IPS-18c (cell line): ENCODE results near the gene PCDHGA6.
"Not testable (repeated sequence)": the region's sequence is repeated elsewhere in the genome, so short reads cannot be mapped to it uniquely, and the experiment has no call there.

Source experiments
- H3K4me3 ChIP-seq: 2 replicates; pipeline ENCODE4 v1.7.0; 2013; ENCODE audit warnings: low read depth, mild to moderate bottlenecking, low read length, moderate library complexity; ENCODE audit not compliant: insufficient read depth
- H3K9me3 ChIP-seq: one replicate; pipeline ENCODE4 v1.6.1; 2013; ENCODE audit warnings: mild to moderate bottlenecking, low read length, moderate library complexity; ENCODE audit not compliant: control insufficient read depth, insufficient read depth

PCDHGA6 gene

GRCh38 chr5:141373673-141374317 lies at the start of gene PCDHGA6:
PCDHGA6 (plus strand) TSS chr5:141373891; CDS start chr5:141374084, 193 bp downstream.
- Histone ChIP-seq H3K9me3 (peaks cover 17% of the 10 kb centered on the region), H3K4me3 (no peak within 1 kb of the TSS; the same call in 1 of the 2 replicates)

- peak overlapping the region; percentile 26; the same call in 1 of the 2 replicates for H3K4me3 ChIP-seq
- H3K9me3 ChIP-seq: peaks cover 3% of the 10 kb centered on the region
These were observed 47.4 kb upstream of the PCDHGA6 start for GRCh38 chr5:141326088-141326854.

- Histone ChIP-seq H3K9me3 (peaks cover 6% of the 10 kb centered on the region), H3K4me3 (no peak overlapping the region)
These were observed 45.5 kb upstream of the PCDHGA6 start for GRCh38 chr5:141328231-141328630.

GRCh38 chr5:141330299-141331080 lies 43.2 kb upstream of the PCDHGA6 start, which contains the start of gene PCDHGA1:
PCDHGA1 (plus strand) TSS chr5:141330514.
- Histone ChIP-seq H3K9me3 (peaks cover 4% of the 10 kb centered on the region), H3K4me3 (no peak within 1 kb of the TSS)

GRCh38 chr5:141332571-141332970 lies 41.1 kb upstream of the PCDHGA6 start:
- not testable (repeated sequence) for H3K9me3 ChIP-seq, H3K4me3 ChIP-seq

GRCh38 chr5:141338538-141339306 lies 35.0 kb upstream of the PCDHGA6 start, which contains the start of gene PCDHGA2:
PCDHGA2 (plus strand) TSS chr5:141338760.
- H3K9me3 ChIP-seq: peaks cover 2% of the 10 kb centered on the region
- peak within 1 kb of the TSS; percentile 26; the same call in 1 of the 2 replicates for H3K4me3 ChIP-seq

- not testable (repeated sequence) for H3K4me3 ChIP-seq
- H3K9me3 ChIP-seq: peaks cover 12% of the 10 kb centered on the region
These were observed 32.8 kb upstream of the PCDHGA6 start for GRCh38 chr5:141340781-141341354.

- Histone ChIP-seq H3K4me3 (no peak overlapping the region), H3K9me3 (peaks cover 14% of the 10 kb centered on the region)
These were observed 30.9 kb upstream of the PCDHGA6 start for GRCh38 chr5:141342773-141343172.

- H3K9me3 ChIP-seq: peaks cover 14% of the 10 kb centered on the region
- H3K4me3 ChIP-seq: peak within 1 kb of the TSS; percentile 42; the same call in 1 of the 2 replicates
These were observed 30.3 kb upstream of the PCDHGA6 start, which contains the start of gene PCDHGA3 for GRCh38 chr5:141343242-141343952. PCDHGA3 (plus strand) TSS chr5:141343829; CDS start chr5:141344034, 205 bp downstream.

- H3K9me3 ChIP-seq: peaks cover 17% of the 10 kb centered on the region
- H3K4me3 ChIP-seq: peak overlapping the region; percentile 42; the same call in 1 of the 2 replicates
These were observed 29.7 kb upstream of the PCDHGA6 start for GRCh38 chr5:141343953-141344463.

GRCh38 chr5:141345327-141345726 lies 28.4 kb upstream of the PCDHGA6 start:
- peaks cover 23% of the 10 kb centered on the region for H3K9me3 ChIP-seq
- no peak overlapping the region for H3K4me3 ChIP-seq

GRCh38 chr5:141346017-141346416 lies 27.7 kb upstream of the PCDHGA6 start:
- not testable (repeated sequence) for H3K4me3 ChIP-seq
- peaks cover 21% of the 10 kb centered on the region for H3K9me3 ChIP-seq

- H3K4me3 ChIP-seq: peak within 1 kb of the TSS; percentile 21
- peaks cover 27% of the 10 kb centered on the region for H3K9me3 ChIP-seq
These were observed 23.6 kb upstream of the PCDHGA6 start, which contains the start of gene PCDHGB1 for GRCh38 chr5:141349917-141350619. PCDHGB1 (plus strand) TSS chr5:141350099; CDS start chr5:141350261, 162 bp downstream.

GRCh38 chr5:141351591-141351990 lies 22.1 kb upstream of the PCDHGA6 start:
- no peak overlapping the region for H3K4me3 ChIP-seq
- peaks cover 26% of the 10 kb centered on the region for H3K9me3 ChIP-seq

- Histone ChIP-seq H3K4me3 (no peak within 1 kb of the TSS), H3K9me3 (peaks cover 22% of the 10 kb centered on the region)
These were observed 18.7 kb upstream of the PCDHGA6 start, which contains the start of gene PCDHGA4 for GRCh38 chr5:141354900-141355469. PCDHGA4 (plus strand) TSS chr5:141355021; CDS start chr5:141355108, 87 bp downstream.
